GM12878 (cell line): ENCODE data around the gene RAD1. TPM values are rescaled to one million over a fixed set of nuclear protein-coding genes. Genes with fewer than 3 reads are reported as not detected.
A peak's percentile ranks its signal among the peaks of the same experiment; 100 is the strongest.

ENCODE experiments used
- ATF2 ChIP-seq: IDR thresholded peaks from 2 replicates; pipeline ENCODE4 v1.6.1; 2012; ENCODE audit warnings: low read length, inconsistent platforms
- CBFB ChIP-seq: IDR thresholded peaks from 2 replicates; pipeline ENCODE4 v1.6.1; 2016; ENCODE audit warnings: antibody characterized with exemption, low read depth
- CHD2 ChIP-seq: IDR thresholded peaks from 2 replicates; pipeline ENCODE4 v1.6.1; 2011; ENCODE audit warnings: low read depth, low read length, improper control_type of control experiment, borderline replicate concordance
- CHD4 ChIP-seq: fragments of 200-600 bp; sonication (generic); IDR thresholded peaks from 2 replicates; pipeline ENCODE4 v1.6.1; 2016; ENCODE audit warnings: mild to moderate bottlenecking
- KLF5 ChIP-seq: fragments of 450-650 bp; IDR thresholded peaks from 2 replicates; pipeline ENCODE4 v1.6.1; 2014; ENCODE audit warnings: mild to moderate bottlenecking; ENCODE audit not compliant: partially characterized antibody
- MTA3 ChIP-seq: IDR thresholded peaks from 2 replicates; pipeline ENCODE4 v1.6.1; 2012; ENCODE audit warnings: low read length, inconsistent platforms, borderline replicate concordance
- MYC ChIP-seq: IDR thresholded peaks from 2 replicates; pipeline ENCODE4 v1.6.1; 2011; ENCODE audit warnings: mild to moderate bottlenecking, low read length, moderate library complexity, inconsistent platforms; ENCODE audit not compliant: insufficient read depth, insufficient replicate concordance, insufficient read length, severe bottlenecking
- NKRF ChIP-seq: fragments of 450-650 bp; conservative IDR thresholded peaks from 2 replicates; pipeline ENCODE4 v1.6.1; 2017; ENCODE audit warnings: mild to moderate bottlenecking, moderate library complexity
- RB1 ChIP-seq: fragments of 450-650 bp; formaldehyde crosslinking; IDR thresholded peaks from 2 replicates; pipeline ENCODE4 v1.6.1; 2017; ENCODE audit warnings: mild to moderate bottlenecking, borderline replicate concordance
- RELA ChIP-seq: fragments of 450-650 bp; IDR thresholded peaks from 2 replicates; pipeline ENCODE4 v1.8.0; 2014; ENCODE audit warnings: borderline replicate concordance; ENCODE audit not compliant: partially characterized antibody
- SMC3 ChIP-seq: IDR thresholded peaks from 2 replicates; pipeline ENCODE4 v1.6.1; 2011; ENCODE audit warnings: low read length, improper control_type of control experiment, borderline replicate concordance
- ZNF217 ChIP-seq: fragments of 450-650 bp; IDR thresholded peaks from 2 replicates; pipeline ENCODE4 v1.6.1; 2017; ENCODE audit warnings: antibody characterized with exemption, mild to moderate bottlenecking
- polyA plus RNA-seq, 11 experiments: library from polyadenylated mRNA; depleted of rRNA in 4 of 11; unstranded in 6 of 11; stranded (reverse) in 5 of 11; fragments of >200 nt; fragmentation: Nextera tagmentation in 4 of 11; fragmentation: Illumina TruSeq in 1 of 11; extraction: Ambion mirVana in 4 of 11; extraction: Trizol in 1 of 11; gene quantifications; 1 replicate in 1 of 11; 2 replicates in 10 of 11; pipeline versions ENCODE4 v1.2.1 to v1.2.3, GENCODE V29; 2011 to 2016; ENCODE audit warnings: inconsistent platforms in 2 of 11, missing spikeins in 2 of 11, low read depth in 1 of 11
- total RNA-seq, 4 experiments: library from RNA; depleted of rRNA in 3 of 4; stranded (reverse); fragments of >200 nt in 3 of 4; fragmentation: Illumina TruSeq in 1 of 4; extraction: Trizol in 1 of 4; gene quantifications; 2 replicates each; pipeline versions ENCODE4 v1.2.1 to v1.2.3, GENCODE V29; 2013 to 2021
- TF ChIP-seq, protein P1 (sequence below): fragments of 450-650 bp; formaldehyde crosslinking; IDR thresholded peaks from 2 replicates; pipeline ENCODE4 v1.5.0; 2022; ENCODE audit warnings: mild to moderate bottlenecking, missing genetic modification characterization
- TF ChIP-seq, protein P2 (sequence below): fragments of 450-650 bp; IDR thresholded peaks from 2 replicates; pipeline ENCODE4 v1.6.1; 2018; ENCODE audit warnings: mild to moderate bottlenecking, low read depth, moderate library complexity; ENCODE audit not compliant: partially characterized antibody
- TF ChIP-seq, protein P3 (sequence below): fragments of 450-650 bp; IDR thresholded peaks from 2 replicates; pipeline ENCODE4 v1.6.1; 2017; ENCODE audit warnings: mild to moderate bottlenecking, moderate library complexity

RAD1 gene
- total and polyA plus RNA-seq, 10 of the 15 experiments (the other 5 are each of a cell fraction or from before 2014, with no cell fraction given) = 21.1 to 58.4 (median 37.2) TPM

DNA sequence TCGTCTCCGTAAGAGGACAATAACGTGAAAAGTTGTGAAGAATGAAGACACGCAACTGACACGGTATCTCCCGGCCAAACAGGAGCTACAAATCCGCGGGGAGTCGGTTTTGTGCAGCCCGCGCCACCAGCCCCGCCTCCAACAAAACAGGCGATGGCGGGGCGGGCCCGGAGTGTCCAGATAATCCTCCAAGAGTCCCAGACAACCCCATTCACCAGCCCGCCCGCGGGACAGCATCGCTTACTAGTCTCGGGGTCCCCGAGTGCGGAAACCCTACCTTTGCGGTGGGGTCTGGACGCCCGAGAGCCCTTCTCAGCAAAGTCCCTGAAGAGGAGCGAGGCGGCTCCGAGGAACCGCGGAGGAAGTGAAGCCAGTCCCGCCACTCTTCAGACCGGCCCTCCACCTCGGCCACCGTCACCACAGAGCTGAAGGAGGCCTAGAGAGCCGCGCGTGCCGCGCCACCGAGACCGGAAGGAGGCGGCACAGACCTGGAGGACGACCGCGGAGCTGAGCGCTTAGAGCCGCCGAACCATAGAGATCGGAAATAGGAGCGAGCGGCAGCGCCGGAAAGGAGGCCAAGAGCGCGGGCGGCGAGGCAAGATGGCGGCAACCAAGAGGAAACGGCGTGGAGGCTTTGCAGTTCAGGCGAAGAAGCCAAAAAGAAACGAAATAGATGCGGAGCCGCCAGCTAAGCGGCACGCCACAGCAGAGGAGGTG lies at the start of gene RAD1, which contains the start of gene BRIX1 (continued):
- TF ChIP-seq, protein P1, sequence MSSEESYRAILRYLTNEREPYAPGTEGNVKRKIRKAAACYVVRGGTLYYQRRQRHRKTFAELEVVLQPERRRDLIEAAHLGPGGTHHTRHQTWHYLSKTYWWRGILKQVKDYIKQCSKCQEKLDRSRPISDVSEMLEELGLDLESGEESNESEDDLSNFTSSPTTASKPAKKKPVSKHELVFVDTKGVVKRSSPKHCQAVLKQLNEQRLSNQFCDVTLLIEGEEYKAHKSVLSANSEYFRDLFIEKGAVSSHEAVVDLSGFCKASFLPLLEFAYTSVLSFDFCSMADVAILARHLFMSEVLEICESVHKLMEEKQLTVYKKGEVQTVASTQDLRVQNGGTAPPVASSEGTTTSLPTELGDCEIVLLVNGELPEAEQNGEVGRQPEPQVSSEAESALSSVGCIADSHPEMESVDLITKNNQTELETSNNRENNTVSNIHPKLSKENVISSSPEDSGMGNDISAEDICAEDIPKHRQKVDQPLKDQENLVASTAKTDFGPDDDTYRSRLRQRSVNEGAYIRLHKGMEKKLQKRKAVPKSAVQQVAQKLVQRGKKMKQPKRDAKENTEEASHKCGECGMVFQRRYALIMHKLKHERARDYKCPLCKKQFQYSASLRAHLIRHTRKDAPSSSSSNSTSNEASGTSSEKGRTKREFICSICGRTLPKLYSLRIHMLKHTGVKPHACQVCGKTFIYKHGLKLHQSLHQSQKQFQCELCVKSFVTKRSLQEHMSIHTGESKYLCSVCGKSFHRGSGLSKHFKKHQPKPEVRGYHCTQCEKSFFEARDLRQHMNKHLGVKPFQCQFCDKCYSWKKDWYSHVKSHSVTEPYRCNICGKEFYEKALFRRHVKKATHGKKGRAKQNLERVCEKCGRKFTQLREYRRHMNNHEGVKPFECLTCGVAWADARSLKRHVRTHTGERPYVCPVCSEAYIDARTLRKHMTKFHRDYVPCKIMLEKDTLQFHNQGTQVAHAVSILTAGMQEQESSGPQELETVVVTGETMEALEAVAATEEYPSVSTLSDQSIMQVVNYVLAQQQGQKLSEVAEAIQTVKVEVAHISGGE (CRISPR knock-in tag) = no peak
- TF ChIP-seq, protein P2, sequence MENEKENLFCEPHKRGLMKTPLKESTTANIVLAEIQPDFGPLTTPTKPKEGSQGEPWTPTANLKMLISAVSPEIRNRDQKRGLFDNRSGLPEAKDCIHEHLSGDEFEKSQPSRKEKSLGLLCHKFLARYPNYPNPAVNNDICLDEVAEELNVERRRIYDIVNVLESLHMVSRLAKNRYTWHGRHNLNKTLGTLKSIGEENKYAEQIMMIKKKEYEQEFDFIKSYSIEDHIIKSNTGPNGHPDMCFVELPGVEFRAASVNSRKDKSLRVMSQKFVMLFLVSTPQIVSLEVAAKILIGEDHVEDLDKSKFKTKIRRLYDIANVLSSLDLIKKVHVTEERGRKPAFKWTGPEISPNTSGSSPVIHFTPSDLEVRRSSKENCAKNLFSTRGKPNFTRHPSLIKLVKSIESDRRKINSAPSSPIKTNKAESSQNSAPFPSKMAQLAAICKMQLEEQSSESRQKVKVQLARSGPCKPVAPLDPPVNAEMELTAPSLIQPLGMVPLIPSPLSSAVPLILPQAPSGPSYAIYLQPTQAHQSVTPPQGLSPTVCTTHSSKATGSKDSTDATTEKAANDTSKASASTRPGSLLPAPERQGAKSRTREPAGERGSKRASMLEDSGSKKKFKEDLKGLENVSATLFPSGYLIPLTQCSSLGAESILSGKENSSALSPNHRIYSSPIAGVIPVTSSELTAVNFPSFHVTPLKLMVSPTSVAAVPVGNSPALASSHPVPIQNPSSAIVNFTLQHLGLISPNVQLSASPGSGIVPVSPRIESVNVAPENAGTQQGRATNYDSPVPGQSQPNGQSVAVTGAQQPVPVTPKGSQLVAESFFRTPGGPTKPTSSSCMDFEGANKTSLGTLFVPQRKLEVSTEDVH = peak; percentile 92
- TF ChIP-seq RB1 (peak; percentile 97; the same call in 1 of the 2 replicates), MYC (peak; percentile 91), CHD2 (peak; percentile 70), CBFB (peak; percentile 97), CHD4 (no peak), NKRF (peak; percentile 92), RELA (peak; percentile 71), MTA3 (no peak), ZNF217 (no peak), SMC3 (0 out of 2 replicates have a peak, but pooled peaks have one; percentile 14), ATF2 (no peak), KLF5 (no peak)
- TF ChIP-seq, protein P3, sequence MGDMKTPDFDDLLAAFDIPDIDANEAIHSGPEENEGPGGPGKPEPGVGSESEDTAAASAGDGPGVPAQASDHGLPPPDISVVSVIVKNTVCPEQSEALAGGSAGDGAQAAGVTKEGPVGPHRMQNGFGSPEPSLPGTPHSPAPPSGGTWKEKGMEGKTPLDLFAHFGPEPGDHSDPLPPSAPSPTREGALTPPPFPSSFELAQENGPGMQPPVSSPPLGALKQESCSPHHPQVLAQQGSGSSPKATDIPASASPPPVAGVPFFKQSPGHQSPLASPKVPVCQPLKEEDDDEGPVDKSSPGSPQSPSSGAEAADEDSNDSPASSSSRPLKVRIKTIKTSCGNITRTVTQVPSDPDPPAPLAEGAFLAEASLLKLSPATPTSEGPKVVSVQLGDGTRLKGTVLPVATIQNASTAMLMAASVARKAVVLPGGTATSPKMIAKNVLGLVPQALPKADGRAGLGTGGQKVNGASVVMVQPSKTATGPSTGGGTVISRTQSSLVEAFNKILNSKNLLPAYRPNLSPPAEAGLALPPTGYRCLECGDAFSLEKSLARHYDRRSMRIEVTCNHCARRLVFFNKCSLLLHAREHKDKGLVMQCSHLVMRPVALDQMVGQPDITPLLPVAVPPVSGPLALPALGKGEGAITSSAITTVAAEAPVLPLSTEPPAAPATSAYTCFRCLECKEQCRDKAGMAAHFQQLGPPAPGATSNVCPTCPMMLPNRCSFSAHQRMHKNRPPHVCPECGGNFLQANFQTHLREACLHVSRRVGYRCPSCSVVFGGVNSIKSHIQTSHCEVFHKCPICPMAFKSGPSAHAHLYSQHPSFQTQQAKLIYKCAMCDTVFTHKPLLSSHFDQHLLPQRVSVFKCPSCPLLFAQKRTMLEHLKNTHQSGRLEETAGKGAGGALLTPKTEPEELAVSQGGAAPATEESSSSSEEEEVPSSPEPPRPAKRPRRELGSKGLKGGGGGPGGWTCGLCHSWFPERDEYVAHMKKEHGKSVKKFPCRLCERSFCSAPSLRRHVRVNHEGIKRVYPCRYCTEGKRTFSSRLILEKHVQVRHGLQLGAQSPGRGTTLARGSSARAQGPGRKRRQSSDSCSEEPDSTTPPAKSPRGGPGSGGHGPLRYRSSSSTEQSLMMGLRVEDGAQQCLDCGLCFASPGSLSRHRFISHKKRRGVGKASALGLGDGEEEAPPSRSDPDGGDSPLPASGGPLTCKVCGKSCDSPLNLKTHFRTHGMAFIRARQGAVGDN = peak; percentile 45
